Occipital lobe (tissue), 2 donors: ENCODE results near the gene BEGAIN. TPM values are rescaled to one million over a fixed set of nuclear protein-coding genes. Genes with fewer than 3 reads are reported as not detected.

Source experiments
- DNase-seq: peaks from one replicate; lab custom pipeline; 2025; lab: John Stamatoyannopoulos, UW
- total RNA-seq: library from RNA; depleted of rRNA; stranded (reverse); fragments of >200 nt; gene quantifications from one replicate; pipeline ENCODE4 v1.2.3, GENCODE V29; 2014

The BEGAIN gene
- total RNA-seq, 1 donor from 2014 or later, result 8.1 TPM

GRCh38 chr14:100616854-100617409, 29.7 kb upstream of the BEGAIN start:
- DNase-seq, result no peak

- no peak for DNase-seq
Measured at GRCh38 chr14:100615736-100616695, 28.8 kb upstream of the BEGAIN start.

GRCh38 chr14:100614803-100615202, 27.6 kb upstream of the BEGAIN start:
- DNase-seq, result no peak

GRCh38 chr14:100612986-100613385, 25.8 kb upstream of the BEGAIN start:
- DNase-seq, result no peak

DNA sequence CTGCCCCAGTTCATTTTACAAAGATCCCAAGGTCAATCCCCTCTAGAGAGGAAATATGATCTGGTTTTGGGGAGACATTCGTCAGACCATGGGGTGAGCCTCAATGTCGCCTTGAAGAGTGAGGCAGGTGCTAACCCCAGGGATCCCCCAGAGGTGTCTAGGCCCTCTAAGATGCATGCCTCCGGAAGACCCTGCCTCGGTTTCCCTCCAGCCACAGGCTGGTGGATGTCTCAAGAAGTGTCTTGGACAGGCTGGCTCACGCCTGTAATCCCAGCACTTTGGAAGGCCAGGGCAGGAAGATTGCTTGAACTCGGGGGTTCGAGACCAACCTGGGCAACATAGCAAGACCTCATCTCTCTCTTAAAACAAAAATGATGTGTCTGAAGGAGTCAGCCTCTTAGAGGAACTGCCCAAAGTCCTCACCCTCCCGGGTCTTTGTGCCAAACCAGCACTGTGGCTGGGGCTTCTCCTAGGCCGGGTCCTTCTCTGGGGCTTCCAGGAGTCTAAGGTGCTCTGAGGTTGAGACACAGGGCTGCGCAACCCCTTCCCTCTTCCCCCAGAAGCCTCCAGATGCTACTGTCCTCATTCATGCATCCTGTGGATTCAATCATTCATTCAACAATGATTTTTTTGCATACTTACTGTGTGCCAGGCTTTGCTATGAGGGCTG, 24.7 kb upstream of the BEGAIN start:
- DNase-seq, result no peak

- DNase-seq, result no peak
Measured at GRCh38 chr14:100610511-100611217, 23.4 kb upstream of the BEGAIN start.

- DNase-seq, result no peak
Measured at GRCh38 chr14:100609941-100610391, 22.7 kb upstream of the BEGAIN start.

GRCh38 chr14:100609331-100609870, 22.2 kb upstream of the BEGAIN start:
- no peak for DNase-seq

- no peak for DNase-seq
Measured at GRCh38 chr14:100608586-100609330, 21.5 kb upstream of the BEGAIN start.

DNA sequence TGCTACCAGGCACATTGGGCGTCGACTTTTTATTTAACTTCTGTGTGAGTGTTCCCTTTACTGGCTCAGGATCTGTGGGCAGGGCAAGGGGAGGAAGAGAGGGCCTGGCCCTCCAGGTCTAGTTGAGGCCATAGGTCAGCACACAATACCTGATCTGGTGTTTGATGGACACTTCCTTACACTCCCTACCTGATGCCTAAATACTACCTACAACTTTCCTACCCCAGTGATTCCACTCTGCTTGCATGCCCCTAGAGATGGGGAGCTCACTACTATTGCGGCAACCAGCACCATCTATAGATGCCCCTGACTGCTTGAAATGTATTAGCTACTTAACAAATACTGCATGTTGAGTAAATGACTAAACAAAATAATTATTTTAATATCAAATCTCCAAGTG, 20.8 kb upstream of the BEGAIN start:
- DNase-seq, result no peak

GRCh38 chr14:100607611-100607956, 20.4 kb upstream of the BEGAIN start:
- DNase-seq, result no peak

DNA sequence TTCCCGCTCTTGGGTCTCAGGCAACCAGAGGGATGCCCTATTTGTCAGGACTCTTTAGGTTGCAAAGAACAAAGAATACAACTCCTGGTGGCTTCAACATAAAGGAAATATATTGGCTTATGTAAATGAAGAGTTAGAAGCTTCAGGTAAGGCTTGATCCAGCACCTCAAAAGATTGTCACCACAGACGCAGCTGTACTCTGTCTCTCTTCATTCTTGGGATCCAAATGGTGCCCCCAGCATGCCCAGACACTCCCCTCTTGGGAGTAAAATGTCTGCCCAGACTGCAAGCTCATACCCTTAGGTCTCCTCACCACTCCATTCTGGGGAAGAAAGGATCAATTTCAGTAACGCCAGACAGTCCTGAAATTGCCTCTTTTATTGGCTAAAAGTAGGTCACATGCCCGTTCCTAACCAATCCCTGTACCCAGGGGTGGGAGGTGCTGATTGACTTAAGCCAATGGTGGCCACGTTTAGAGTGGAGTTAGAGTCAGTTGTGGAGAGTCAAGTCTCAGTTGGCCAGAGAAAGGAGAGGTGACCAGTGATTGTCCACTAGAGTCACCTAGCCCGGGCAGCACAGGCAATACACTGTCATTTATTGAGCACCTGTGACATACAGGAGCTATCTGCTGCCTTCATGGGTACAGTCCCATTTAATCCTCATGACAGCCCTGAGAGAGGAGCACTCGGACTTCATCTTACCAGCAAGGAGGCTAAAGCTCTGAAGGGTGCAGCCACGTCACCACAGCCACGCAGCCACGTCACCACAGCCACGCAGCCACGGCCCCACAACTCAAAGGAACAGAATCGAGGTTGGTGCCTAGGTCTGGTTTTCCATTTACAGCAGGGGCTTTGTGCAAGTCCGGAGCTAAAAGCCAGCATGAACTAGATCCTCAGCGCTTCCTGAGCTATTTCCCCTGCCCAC, 19.7 kb upstream of the BEGAIN start:
- DNase-seq, result no peak

DNA sequence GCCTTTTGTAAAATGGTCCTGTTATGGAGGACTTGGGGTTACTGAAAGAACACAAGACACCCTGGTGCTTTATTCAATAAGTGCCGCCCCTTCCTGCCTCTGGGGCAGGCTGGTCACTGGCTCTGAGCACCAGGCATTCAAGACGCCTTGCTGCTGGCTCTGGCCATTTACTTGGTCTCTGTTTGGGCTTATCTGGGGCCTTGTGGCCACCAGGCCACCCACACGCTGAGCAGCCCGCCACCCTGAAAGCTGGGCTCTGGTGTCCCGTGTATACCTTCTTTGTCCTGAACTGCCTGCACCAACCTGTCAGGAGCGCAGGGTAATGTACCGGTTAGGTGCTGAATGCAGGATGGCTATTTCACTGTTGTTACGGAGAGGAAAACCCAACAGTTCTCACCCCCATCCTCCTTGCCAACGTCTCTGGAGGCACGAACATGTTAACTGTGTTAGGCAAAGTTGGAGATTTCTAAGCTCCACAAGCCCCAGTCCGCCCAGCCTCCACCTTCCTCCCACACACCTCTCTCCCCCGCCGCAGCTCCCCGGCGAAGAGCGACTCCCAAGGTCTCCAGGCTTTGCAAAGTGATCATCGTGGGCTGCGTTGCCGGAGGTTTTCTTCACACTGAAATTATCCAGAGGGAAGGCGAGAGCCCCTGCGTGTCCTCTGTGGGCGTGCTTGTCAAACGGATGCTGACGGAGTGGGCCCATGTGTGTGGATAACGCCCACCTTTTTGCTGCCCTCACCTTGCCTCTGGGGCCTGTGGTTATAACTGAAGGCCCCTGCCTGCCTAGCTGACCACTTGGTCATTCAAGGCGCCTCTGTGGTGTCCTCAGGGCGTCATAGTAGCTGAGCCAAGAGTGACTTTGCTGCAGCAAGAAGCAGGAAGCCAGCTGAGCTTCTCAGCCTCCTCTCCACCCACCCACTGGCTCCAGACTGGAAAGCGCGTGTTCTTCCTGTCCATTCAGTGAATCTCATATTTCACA, 18.8 kb upstream of the BEGAIN start:
- no peak for DNase-seq

DNA sequence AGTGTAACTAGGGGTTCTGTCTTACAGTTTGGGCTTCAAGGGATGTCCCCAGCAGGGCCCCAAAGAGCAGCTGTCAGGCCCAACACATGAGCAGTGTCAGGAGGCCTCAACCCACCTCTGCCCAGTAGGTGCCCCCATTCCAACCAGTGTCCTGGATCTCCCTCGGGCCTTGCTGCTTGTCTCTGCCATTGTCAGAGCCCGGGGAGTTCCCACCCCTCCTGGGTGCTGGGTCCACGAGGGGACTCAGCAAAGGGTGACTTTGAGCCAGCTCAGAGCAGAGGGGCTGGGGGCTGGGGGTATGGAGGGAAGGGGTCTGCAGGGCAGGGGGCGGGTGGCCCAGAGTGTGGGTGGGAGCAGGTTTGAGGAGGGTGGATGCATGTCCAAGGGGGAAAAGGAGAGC, 18.0 kb upstream of the BEGAIN start:
- DNase-seq, result no peak

- no peak for DNase-seq
Measured at GRCh38 chr14:100604709-100605108, 17.5 kb upstream of the BEGAIN start.

DNA sequence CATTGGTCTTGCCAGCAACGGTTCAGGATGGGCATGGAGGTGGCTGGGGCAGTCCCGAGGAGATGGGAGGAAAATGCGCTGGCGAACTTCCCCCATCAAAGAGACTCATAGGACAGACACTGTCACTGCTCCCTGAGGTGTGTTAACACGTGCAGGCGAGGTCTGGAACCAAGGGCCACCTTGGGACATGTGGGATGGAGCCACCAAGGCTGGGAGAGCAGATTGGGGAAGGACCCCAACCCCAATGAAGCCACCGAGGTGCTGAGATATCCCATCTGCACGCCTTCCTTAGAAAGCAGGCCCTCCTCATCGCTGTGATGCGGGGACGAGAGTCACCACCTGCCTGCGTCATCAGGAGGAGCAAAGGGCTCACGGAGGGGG, 16.9 kb upstream of the BEGAIN start:
- DNase-seq, result no peak

DNA sequence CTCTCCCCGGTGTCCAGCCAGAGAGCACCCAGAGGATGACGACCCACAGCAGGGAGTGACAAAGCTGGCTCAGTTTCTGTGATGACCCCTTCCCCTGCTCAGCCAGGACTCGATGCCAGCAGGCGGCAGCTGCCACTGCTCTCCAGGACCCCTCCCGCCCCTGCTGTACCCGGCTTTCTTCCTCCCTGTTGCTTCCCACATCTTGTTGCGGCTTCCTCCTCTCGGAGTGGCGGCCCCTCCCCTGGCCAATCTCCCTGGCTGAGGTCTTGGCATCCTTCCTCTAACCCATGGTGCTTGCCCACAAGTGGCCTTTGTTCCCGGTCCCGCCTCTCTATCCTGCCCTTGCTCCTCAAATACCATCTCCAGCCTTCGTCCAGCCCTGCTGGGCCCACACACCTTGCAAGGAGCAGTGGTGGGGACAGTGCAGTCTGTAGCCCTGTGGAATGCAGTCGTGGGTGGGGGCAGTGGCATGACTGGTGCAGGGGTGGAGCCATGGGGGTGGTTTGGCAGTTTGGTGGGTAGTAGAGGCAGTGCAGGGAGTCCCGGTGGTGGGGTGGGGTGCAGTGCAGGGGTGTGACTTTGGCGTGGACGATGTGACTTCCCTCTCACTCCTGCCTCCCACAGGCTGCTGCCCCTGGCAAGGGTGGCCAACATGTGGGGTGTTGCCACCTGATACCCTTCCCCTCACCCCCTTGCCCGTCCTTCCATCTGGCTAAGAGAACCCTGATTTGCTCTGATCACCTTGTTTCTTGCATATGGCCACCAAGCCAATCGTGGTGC, 16.3 kb upstream of the BEGAIN start:
- no peak for DNase-seq
